HepG2 (cell line): ENCODE data around the gene PDYN. TPM values are rescaled to one million over a fixed set of nuclear protein-coding genes. Genes with fewer than 3 reads are reported as not detected.

ENCODE experiments used
- HNF1B ChIP-seq: sonication (generic); formaldehyde crosslinking; IDR thresholded peaks from 2 replicates; pipeline ENCODE4 v1.5.1; 2020; ENCODE audit warnings: mild to moderate bottlenecking, moderate library complexity, missing genetic modification reagents
- NFE2L1 ChIP-seq: sonication (generic); formaldehyde crosslinking; IDR thresholded peaks from 2 replicates; pipeline ENCODE4 v1.4.0; 2020; ENCODE audit warnings: missing genetic modification reagents, mild to moderate bottlenecking, borderline replicate concordance
- PAF1 ChIP-seq: IDR thresholded peaks from 2 replicates; pipeline ENCODE4 v1.6.1; 2016; ENCODE audit warnings: missing genetic modification reagents, missing compliant biosample characterization
- POGZ ChIP-seq: sonication (generic); formaldehyde crosslinking; IDR thresholded peaks from 2 replicates; pipeline ENCODE4 v1.4.0; 2020; ENCODE audit warnings: mild to moderate bottlenecking, missing genetic modification reagents
- RARA ChIP-seq: IDR thresholded peaks from 2 replicates; pipeline ENCODE4 v1.6.1; 2016; ENCODE audit warnings: missing genetic modification reagents, missing compliant biosample characterization
- SRSF4 ChIP-seq: fragments of 200-400 bp; formaldehyde crosslinking; IDR thresholded peaks from one replicate; pipeline ENCODE4 v1.6.1; 2018; ENCODE audit warnings: mild to moderate bottlenecking, low read depth, low read length, moderate library complexity; ENCODE audit not compliant: poor library complexity, severe bottlenecking
- TARDBP ChIP-seq: sonication (generic); formaldehyde crosslinking; IDR thresholded peaks from 2 replicates; pipeline ENCODE4 v1.8.0; 2022; ENCODE audit warnings: mild to moderate bottlenecking, missing genetic modification reagents
- TFDP2 ChIP-seq: sonication (generic); formaldehyde crosslinking; IDR thresholded peaks from 2 replicates; pipeline ENCODE4 v1.4.0; 2020; ENCODE audit warnings: missing genetic modification reagents
- TRIM24 ChIP-seq: sonication (generic); formaldehyde crosslinking; IDR thresholded peaks from 2 replicates; pipeline ENCODE4 v1.8.0; 2022; ENCODE audit warnings: mild to moderate bottlenecking, missing genetic modification reagents
- ZBTB20 ChIP-seq: sonication (generic); formaldehyde crosslinking; IDR thresholded peaks from 2 replicates; pipeline ENCODE4 v1.8.1; 2023; ENCODE audit warnings: missing genetic modification reagents, low read depth, mild to moderate bottlenecking, borderline replicate concordance
- ZBTB21 ChIP-seq: sonication (generic); formaldehyde crosslinking; IDR thresholded peaks from 2 replicates; pipeline ENCODE4 v1.4.0; 2020; ENCODE audit warnings: missing genetic modification reagents
- ZBTB26 ChIP-seq: IDR thresholded peaks from 2 replicates; pipeline ENCODE4 v1.6.1; 2016; ENCODE audit warnings: missing compliant biosample characterization, missing genetic modification reagents, borderline replicate concordance
- ZNF136 ChIP-seq: sonication (generic); formaldehyde crosslinking; IDR thresholded peaks from 2 replicates; pipeline ENCODE4 v1.8.1; 2022; ENCODE audit warnings: low read depth, mild to moderate bottlenecking, moderate library complexity, missing genetic modification reagents
- ZNF235 ChIP-seq: sonication (generic); formaldehyde crosslinking; IDR thresholded peaks from 2 replicates; pipeline ENCODE4 v1.8.1; 2023; ENCODE audit warnings: mild to moderate bottlenecking, missing genetic modification reagents, borderline replicate concordance
- ZNF275 ChIP-seq: sonication (generic); formaldehyde crosslinking; IDR thresholded peaks from 2 replicates; pipeline ENCODE4 v1.8.0; 2022; ENCODE audit warnings: missing genetic modification reagents, mild to moderate bottlenecking, inconsistent platforms, borderline replicate concordance
- ZNF530 ChIP-seq: sonication (generic); formaldehyde crosslinking; IDR thresholded peaks from 2 replicates; pipeline ENCODE4 v1.5.0; 2020; ENCODE audit warnings: low read depth, mild to moderate bottlenecking, missing genetic modification reagents
- ZNF558 ChIP-seq: sonication (generic); formaldehyde crosslinking; IDR thresholded peaks from 2 replicates; pipeline ENCODE4 v1.9.0; 2022; ENCODE audit warnings: mild to moderate bottlenecking, missing genetic modification reagents, borderline replicate concordance
- ZNF563 ChIP-seq: sonication (generic); formaldehyde crosslinking; IDR thresholded peaks from 2 replicates; pipeline ENCODE4 v1.8.0; 2022; ENCODE audit warnings: mild to moderate bottlenecking, moderate library complexity, missing genetic modification reagents
- ZNF598 ChIP-seq: sonication (generic); formaldehyde crosslinking; IDR thresholded peaks from 2 replicates; pipeline ENCODE4 v1.5.1; 2020; ENCODE audit warnings: mild to moderate bottlenecking, missing genetic modification reagents, borderline replicate concordance
- ZNF644 ChIP-seq: IDR thresholded peaks from 2 replicates; pipeline ENCODE4 v1.6.1; 2016; ENCODE audit warnings: low read depth
- ZNF766 ChIP-seq: sonication (generic); formaldehyde crosslinking; IDR thresholded peaks from 2 replicates; pipeline ENCODE4 v1.5.0; 2020; ENCODE audit warnings: missing genetic modification reagents, borderline replicate concordance
- ZNF784 ChIP-seq: sonication (generic); formaldehyde crosslinking; IDR thresholded peaks from 2 replicates; pipeline ENCODE4 v1.5.1; 2020; ENCODE audit warnings: missing genetic modification reagents, mild to moderate bottlenecking, borderline replicate concordance
- ZSCAN21 ChIP-seq: sonication (generic); formaldehyde crosslinking; IDR thresholded peaks from 2 replicates; pipeline ENCODE4 v1.8.0; 2022; ENCODE audit warnings: mild to moderate bottlenecking, missing genetic modification reagents, moderate library complexity, borderline replicate concordance
- polyA plus RNA-seq, 8 experiments: library from polyadenylated mRNA; depleted of rRNA in 3 of 8; stranded (reverse) in 7 of 8; unstranded in 1 of 8; fragments of >200 nt; fragmentation: Illumina TruSeq in 4 of 8; extraction: Trizol in 4 of 8; gene quantifications; 2 replicates each; pipeline versions ENCODE4 v1.2.1 to v1.2.3, GENCODE V29; 2011 to 2016; ENCODE audit warnings: low read depth in 4 of 8, missing spikeins in 1 of 8, mixed read lengths in 1 of 8; ENCODE audit not compliant: insufficient read depth in 1 of 8
- total RNA-seq, 5 experiments: library from RNA; depleted of rRNA; stranded (reverse); fragments of >200 nt; fragmentation: Illumina TruSeq; extraction: Trizol; gene quantifications; 2 replicates each; pipeline ENCODE4 v1.2.3, GENCODE V29; 2016; ENCODE audit warnings: low read depth in 1 of 5

Gene PDYN
- total and polyA plus RNA-seq, 2 of the 13 experiments (the other 11 are each of a cell fraction or from before 2014, with no cell fraction given): not detected

GRCh38 chr20:1965520-1966351 lies 28.1 kb downstream of the PDYN start (continued):
- TF ChIP-seq NFE2L1 (CRISPR knock-in tag) (no peak), ZNF784 (CRISPR knock-in tag) (no peak), ZNF275 (CRISPR knock-in tag) (no peak), SRSF4 (no peak), ZNF598 (CRISPR knock-in tag) (peak; percentile 71; the same call in 1 of the 2 replicates), ZNF558 (no peak), ZSCAN21 (CRISPR knock-in tag) (no peak), ZNF766 (no peak), ZNF563 (CRISPR knock-in tag) (no peak), TFDP2 (peak; percentile 50; the same call in 1 of the 2 replicates), ZBTB20 (CRISPR knock-in tag) (no peak), POGZ (CRISPR knock-in tag) (no peak), ZNF644 (no peak), ZNF136 (CRISPR knock-in tag) (no peak), ZBTB21 (CRISPR knock-in tag) (no peak), ZNF530 (CRISPR knock-in tag) (no peak), RARA (CRISPR knock-in tag) (no peak), ZNF235 (CRISPR knock-in tag) (no peak), ZBTB26 (peak; percentile 70; the same call in 1 of the 2 replicates), HNF1B (CRISPR knock-in tag) (peak; percentile 72; the same call in 1 of the 2 replicates), PAF1 (CRISPR knock-in tag) (no peak), TRIM24 (CRISPR knock-in tag) (no peak), TARDBP (CRISPR knock-in tag) (no peak)
